HEK293 (cell line): ENCODE results near the gene CEP76.

Experiments used
- BCL11B ChIP-seq: fragments of 450-650 bp; formaldehyde crosslinking; IDR thresholded peaks from 2 replicates; pipeline ENCODE4 v1.5.1; 2016; ENCODE audit warnings: low read depth, missing biosample characterization, missing genetic modification characterization
- GLIS1 ChIP-seq: fragments of 450-650 bp; formaldehyde crosslinking; IDR thresholded peaks from 2 replicates; pipeline ENCODE4 v1.5.1; 2016; ENCODE audit warnings: missing biosample characterization, missing genetic modification characterization
- HOXC10 ChIP-seq: sonication (generic); formaldehyde crosslinking; IDR thresholded peaks from 2 replicates; pipeline ENCODE4 v1.8.1; 2023; ENCODE audit warnings: mild to moderate bottlenecking, missing genetic modification reagents
- IKZF3 ChIP-seq: fragments of 450-650 bp; IDR thresholded peaks from 2 replicates; pipeline ENCODE4 v1.5.0; 2018; ENCODE audit warnings: missing biosample characterization, mild to moderate bottlenecking, missing genetic modification characterization, moderate library complexity
- KLF7 ChIP-seq: fragments of 450-650 bp; formaldehyde crosslinking; IDR thresholded peaks from 2 replicates; pipeline ENCODE4 v1.5.1; 2016; ENCODE audit warnings: missing biosample characterization, missing genetic modification characterization, borderline replicate concordance
- SETDB1 ChIP-seq: IDR thresholded peaks from one replicate; pipeline ENCODE4 v1.6.1; 2017; ENCODE audit warnings: mild to moderate bottlenecking, low read length, moderate library complexity, mixed read lengths; ENCODE audit not compliant: insufficient read length
- WT1 ChIP-seq: fragments of 450-650 bp; formaldehyde crosslinking; IDR thresholded peaks from 2 replicates; pipeline ENCODE4 v1.5.1; 2016; ENCODE audit warnings: missing biosample characterization, missing genetic modification characterization
- YY2 ChIP-seq: fragments of 450-650 bp; formaldehyde crosslinking; IDR thresholded peaks from 2 replicates; pipeline ENCODE4 v1.5.1; 2016; ENCODE audit warnings: missing biosample characterization, missing genetic modification characterization
- ZBTB1 ChIP-seq: fragments of 450-650 bp; formaldehyde crosslinking; IDR thresholded peaks from 2 replicates; pipeline ENCODE4 v1.5.1; 2016; ENCODE audit warnings: missing biosample characterization, missing genetic modification characterization
- ZBTB17 ChIP-seq: fragments of 450-650 bp; formaldehyde crosslinking; IDR thresholded peaks from 2 replicates; pipeline ENCODE4 v1.5.1; 2016; ENCODE audit warnings: missing biosample characterization, missing genetic modification characterization
- ZBTB20 ChIP-seq: fragments of 450-650 bp; formaldehyde crosslinking; IDR thresholded peaks from 2 replicates; pipeline ENCODE4 v1.5.1; 2016; ENCODE audit warnings: missing biosample characterization, missing genetic modification characterization
- ZBTB21 ChIP-seq: fragments of 450-650 bp; formaldehyde crosslinking; IDR thresholded peaks from 2 replicates; pipeline ENCODE4 v1.5.1; 2017; ENCODE audit warnings: missing biosample characterization, missing genetic modification characterization
- ZEB2 ChIP-seq: fragments of 450-650 bp; formaldehyde crosslinking; IDR thresholded peaks from 2 replicates; pipeline ENCODE4 v1.5.1; 2016; ENCODE audit warnings: missing biosample characterization, missing genetic modification characterization
- ZFP3 ChIP-seq: fragments of 450-650 bp; formaldehyde crosslinking; IDR thresholded peaks from 2 replicates; pipeline ENCODE4 v1.5.1; 2016; ENCODE audit warnings: low read depth, missing biosample characterization, missing genetic modification characterization
- ZNF138 ChIP-seq: fragments of 450-650 bp; formaldehyde crosslinking; IDR thresholded peaks from 2 replicates; pipeline ENCODE4 v1.5.1; 2016; ENCODE audit warnings: missing biosample characterization, missing genetic modification characterization, borderline replicate concordance
- ZNF155 ChIP-seq: fragments of 450-650 bp; formaldehyde crosslinking; IDR thresholded peaks from 2 replicates; pipeline ENCODE4 v1.5.1; 2016; ENCODE audit warnings: missing biosample characterization, missing genetic modification characterization
- ZNF16 ChIP-seq: fragments of 450-650 bp; formaldehyde crosslinking; IDR thresholded peaks from 2 replicates; pipeline ENCODE4 v1.5.1; 2016; ENCODE audit warnings: low read depth, missing biosample characterization, missing genetic modification characterization
- ZNF23 ChIP-seq: fragments of 450-650 bp; formaldehyde crosslinking; IDR thresholded peaks from 2 replicates; pipeline ENCODE4 v1.5.1; 2016; ENCODE audit warnings: missing biosample characterization, missing genetic modification characterization, borderline replicate concordance
- ZNF311 ChIP-seq: fragments of 450-650 bp; formaldehyde crosslinking; IDR thresholded peaks from 2 replicates; pipeline ENCODE4 v1.5.1; 2017; ENCODE audit warnings: missing biosample characterization, missing genetic modification characterization, borderline replicate concordance
- ZNF341 ChIP-seq: fragments of 450-650 bp; formaldehyde crosslinking; IDR thresholded peaks from 2 replicates; pipeline ENCODE4; 2016; ENCODE audit warnings: low read depth, missing biosample characterization, missing genetic modification characterization
- ZNF350 ChIP-seq: fragments of 450-650 bp; formaldehyde crosslinking; IDR thresholded peaks from 2 replicates; pipeline ENCODE4 v1.5.0; 2017; ENCODE audit warnings: missing biosample characterization, mild to moderate bottlenecking, missing genetic modification characterization
- ZNF404 ChIP-seq: fragments of 450-650 bp; formaldehyde crosslinking; IDR thresholded peaks from 2 replicates; pipeline ENCODE4 v1.5.1; 2017; ENCODE audit warnings: missing biosample characterization, missing genetic modification characterization
- ZNF426 ChIP-seq: fragments of 450-650 bp; formaldehyde crosslinking; IDR thresholded peaks from 2 replicates; pipeline ENCODE4 v1.5.1; 2017; ENCODE audit warnings: missing biosample characterization, missing genetic modification characterization, mild to moderate bottlenecking, inconsistent platforms, moderate library complexity
- ZNF510 ChIP-seq: fragments of 450-650 bp; formaldehyde crosslinking; IDR thresholded peaks from 2 replicates; pipeline ENCODE4 v1.5.1; 2018; ENCODE audit warnings: mild to moderate bottlenecking, missing genetic modification characterization, missing biosample characterization; ENCODE audit not compliant: insufficient replicate concordance
- ZNF560 ChIP-seq: fragments of 450-650 bp; formaldehyde crosslinking; IDR thresholded peaks from 2 replicates; pipeline ENCODE4 v1.5.1; 2017; ENCODE audit warnings: missing biosample characterization, missing genetic modification characterization, borderline replicate concordance
- ZNF654 ChIP-seq: fragments of 450-650 bp; formaldehyde crosslinking; IDR thresholded peaks from 2 replicates; pipeline ENCODE4 v1.5.1; 2016; ENCODE audit warnings: low read depth, missing biosample characterization, missing genetic modification characterization
- ZNF670 ChIP-seq: fragments of 450-650 bp; formaldehyde crosslinking; IDR thresholded peaks from 2 replicates; pipeline ENCODE4 v1.5.1; 2016; ENCODE audit warnings: missing biosample characterization, missing genetic modification characterization, low read depth
- TF ChIP-seq, protein P1 (sequence below): fragments of 450-650 bp; formaldehyde crosslinking; conservative IDR thresholded peaks from 2 replicates; pipeline ENCODE4 v1.5.1; 2016; ENCODE audit warnings: low read depth, missing biosample characterization, missing genetic modification characterization
- TF ChIP-seq, protein P2 (sequence below): fragments of 450-650 bp; formaldehyde crosslinking; IDR thresholded peaks from 2 replicates; pipeline ENCODE4 v1.5.1; 2016; ENCODE audit warnings: missing biosample characterization, missing genetic modification characterization, borderline replicate concordance
- TF ChIP-seq, protein P3 (sequence below): fragments of 450-650 bp; formaldehyde crosslinking; IDR thresholded peaks from 2 replicates; pipeline ENCODE4 v1.5.1; 2016; ENCODE audit warnings: missing biosample characterization, missing genetic modification characterization
- TF ChIP-seq, protein P4 (sequence below): fragments of 450-650 bp; formaldehyde crosslinking; IDR thresholded peaks from 2 replicates; pipeline ENCODE4 v1.5.1; 2016; ENCODE audit warnings: missing biosample characterization, missing genetic modification characterization
- TF ChIP-seq, protein P5 (sequence below): sonication (generic); formaldehyde crosslinking; IDR thresholded peaks from 2 replicates; pipeline ENCODE4 v1.8.1; 2022; ENCODE audit warnings: mild to moderate bottlenecking, moderate library complexity, missing genetic modification reagents

Gene CEP76

DNA sequence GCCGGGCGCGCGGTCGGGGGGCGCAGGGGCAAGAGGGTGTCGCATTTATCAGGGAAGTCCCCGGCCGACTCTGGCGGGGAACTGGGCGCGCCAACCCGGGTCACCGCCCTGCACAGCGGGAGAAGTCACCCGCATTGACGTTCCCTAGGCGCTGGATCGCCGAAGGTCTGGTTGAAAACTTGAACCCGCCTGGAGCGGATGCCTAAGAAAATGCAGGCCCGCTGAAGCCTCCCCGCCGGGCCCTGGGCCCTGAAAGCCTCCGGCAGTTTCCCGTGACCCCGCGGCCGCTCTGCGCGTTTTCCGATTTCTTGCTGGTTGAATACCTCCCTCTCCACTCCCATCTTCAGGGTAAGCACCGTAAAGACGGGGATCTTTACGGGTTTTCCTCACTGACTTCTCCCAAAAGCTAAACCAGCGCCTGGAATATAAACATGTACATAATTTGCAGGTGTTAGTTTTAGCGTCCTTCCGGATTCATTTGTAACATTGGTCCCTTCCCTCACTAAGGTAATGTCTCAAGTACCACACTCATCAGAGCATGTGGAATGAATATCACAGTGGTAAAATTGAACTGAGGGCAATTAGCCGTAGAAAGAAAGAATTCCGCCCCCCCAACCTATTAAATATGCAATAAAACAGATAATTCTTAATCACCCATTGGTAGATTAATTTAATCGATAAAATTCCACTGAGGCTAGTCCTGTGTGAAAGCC, 43.9 kb downstream of the CEP76 start (continued):
- TF ChIP-seq, protein P1, sequence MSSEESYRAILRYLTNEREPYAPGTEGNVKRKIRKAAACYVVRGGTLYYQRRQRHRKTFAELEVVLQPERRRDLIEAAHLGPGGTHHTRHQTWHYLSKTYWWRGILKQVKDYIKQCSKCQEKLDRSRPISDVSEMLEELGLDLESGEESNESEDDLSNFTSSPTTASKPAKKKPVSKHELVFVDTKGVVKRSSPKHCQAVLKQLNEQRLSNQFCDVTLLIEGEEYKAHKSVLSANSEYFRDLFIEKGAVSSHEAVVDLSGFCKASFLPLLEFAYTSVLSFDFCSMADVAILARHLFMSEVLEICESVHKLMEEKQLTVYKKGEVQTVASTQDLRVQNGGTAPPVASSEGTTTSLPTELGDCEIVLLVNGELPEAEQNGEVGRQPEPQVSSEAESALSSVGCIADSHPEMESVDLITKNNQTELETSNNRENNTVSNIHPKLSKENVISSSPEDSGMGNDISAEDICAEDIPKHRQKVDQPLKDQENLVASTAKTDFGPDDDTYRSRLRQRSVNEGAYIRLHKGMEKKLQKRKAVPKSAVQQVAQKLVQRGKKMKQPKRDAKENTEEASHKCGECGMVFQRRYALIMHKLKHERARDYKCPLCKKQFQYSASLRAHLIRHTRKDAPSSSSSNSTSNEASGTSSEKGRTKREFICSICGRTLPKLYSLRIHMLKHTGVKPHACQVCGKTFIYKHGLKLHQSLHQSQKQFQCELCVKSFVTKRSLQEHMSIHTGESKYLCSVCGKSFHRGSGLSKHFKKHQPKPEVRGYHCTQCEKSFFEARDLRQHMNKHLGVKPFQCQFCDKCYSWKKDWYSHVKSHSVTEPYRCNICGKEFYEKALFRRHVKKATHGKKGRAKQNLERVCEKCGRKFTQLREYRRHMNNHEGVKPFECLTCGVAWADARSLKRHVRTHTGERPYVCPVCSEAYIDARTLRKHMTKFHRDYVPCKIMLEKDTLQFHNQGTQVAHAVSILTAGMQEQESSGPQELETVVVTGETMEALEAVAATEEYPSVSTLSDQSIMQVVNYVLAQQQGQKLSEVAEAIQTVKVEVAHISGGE (tag by site-specific recombination), result no peak
- TF ChIP-seq, protein P2, sequence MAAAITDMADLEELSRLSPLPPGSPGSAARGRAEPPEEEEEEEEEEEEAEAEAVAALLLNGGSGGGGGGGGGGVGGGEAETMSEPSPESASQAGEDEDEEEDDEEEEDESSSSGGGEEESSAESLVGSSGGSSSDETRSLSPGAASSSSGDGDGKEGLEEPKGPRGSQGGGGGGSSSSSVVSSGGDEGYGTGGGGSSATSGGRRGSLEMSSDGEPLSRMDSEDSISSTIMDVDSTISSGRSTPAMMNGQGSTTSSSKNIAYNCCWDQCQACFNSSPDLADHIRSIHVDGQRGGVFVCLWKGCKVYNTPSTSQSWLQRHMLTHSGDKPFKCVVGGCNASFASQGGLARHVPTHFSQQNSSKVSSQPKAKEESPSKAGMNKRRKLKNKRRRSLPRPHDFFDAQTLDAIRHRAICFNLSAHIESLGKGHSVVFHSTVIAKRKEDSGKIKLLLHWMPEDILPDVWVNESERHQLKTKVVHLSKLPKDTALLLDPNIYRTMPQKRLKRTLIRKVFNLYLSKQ, result no peak
- TF ChIP-seq ZNF654 (tag by site-specific recombination) (no peak), ZNF23 (tag by site-specific recombination) (no peak), HOXC10 (CRISPR knock-in tag) (no peak), ZNF138 (no peak), SETDB1 (no peak), ZFP3 (no peak), BCL11B (peak; percentile 82), ZNF404 (tag by site-specific recombination) (no peak), ZBTB21 (tag by site-specific recombination) (no peak), GLIS1 (tag by site-specific recombination) (peak; percentile 70; the same call in 1 of the 2 replicates), ZNF155 (tag by site-specific recombination) (no peak), WT1 (tag by site-specific recombination) (peak; percentile 27; the same call in 1 of the 2 replicates), IKZF3 (0 out of 2 replicates have a peak, but pooled peaks have one; percentile 6), ZNF350 (no peak), KLF7 (tag by site-specific recombination) (peak; percentile 2; the same call in 1 of the 2 replicates), ZNF510 (tag by site-specific recombination) (no peak), YY2 (tag by site-specific recombination) (no peak), ZBTB20 (tag by site-specific recombination) (peak; percentile 74; the same call in 1 of the 2 replicates), ZNF560 (tag by site-specific recombination) (no peak), ZEB2 (0 out of 2 replicates have a peak, but pooled peaks have one; percentile 50), ZBTB1 (tag by site-specific recombination) (no peak), ZNF311 (tag by site-specific recombination) (no peak), ZNF16 (tag by site-specific recombination) (no peak), ZBTB17 (tag by site-specific recombination) (no peak), ZNF426 (tag by site-specific recombination) (no peak), ZNF670 (tag by site-specific recombination) (no peak), ZNF341 (no peak)
- TF ChIP-seq, protein P3, sequence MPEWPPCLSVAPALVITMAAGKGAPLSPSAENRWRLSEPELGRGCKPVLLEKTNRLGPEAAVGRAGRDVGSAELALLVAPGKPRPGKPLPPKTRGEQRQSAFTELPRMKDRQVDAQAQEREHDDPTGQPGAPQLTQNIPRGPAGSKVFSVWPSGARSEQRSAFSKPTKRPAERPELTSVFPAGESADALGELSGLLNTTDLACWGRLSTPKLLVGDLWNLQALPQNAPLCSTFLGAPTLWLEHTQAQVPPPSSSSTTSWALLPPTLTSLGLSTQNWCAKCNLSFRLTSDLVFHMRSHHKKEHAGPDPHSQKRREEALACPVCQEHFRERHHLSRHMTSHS, result no peak
- TF ChIP-seq, protein P4, sequence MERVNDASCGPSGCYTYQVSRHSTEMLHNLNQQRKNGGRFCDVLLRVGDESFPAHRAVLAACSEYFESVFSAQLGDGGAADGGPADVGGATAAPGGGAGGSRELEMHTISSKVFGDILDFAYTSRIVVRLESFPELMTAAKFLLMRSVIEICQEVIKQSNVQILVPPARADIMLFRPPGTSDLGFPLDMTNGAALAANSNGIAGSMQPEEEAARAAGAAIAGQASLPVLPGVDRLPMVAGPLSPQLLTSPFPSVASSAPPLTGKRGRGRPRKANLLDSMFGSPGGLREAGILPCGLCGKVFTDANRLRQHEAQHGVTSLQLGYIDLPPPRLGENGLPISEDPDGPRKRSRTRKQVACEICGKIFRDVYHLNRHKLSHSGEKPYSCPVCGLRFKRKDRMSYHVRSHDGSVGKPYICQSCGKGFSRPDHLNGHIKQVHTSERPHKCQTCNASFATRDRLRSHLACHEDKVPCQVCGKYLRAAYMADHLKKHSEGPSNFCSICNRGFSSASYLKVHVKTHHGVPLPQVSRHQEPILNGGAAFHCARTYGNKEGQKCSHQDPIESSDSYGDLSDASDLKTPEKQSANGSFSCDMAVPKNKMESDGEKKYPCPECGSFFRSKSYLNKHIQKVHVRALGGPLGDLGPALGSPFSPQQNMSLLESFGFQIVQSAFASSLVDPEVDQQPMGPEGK, result 0 out of 2 replicates have a peak, but pooled peaks have one; percentile 42
- TF ChIP-seq, protein P5, sequence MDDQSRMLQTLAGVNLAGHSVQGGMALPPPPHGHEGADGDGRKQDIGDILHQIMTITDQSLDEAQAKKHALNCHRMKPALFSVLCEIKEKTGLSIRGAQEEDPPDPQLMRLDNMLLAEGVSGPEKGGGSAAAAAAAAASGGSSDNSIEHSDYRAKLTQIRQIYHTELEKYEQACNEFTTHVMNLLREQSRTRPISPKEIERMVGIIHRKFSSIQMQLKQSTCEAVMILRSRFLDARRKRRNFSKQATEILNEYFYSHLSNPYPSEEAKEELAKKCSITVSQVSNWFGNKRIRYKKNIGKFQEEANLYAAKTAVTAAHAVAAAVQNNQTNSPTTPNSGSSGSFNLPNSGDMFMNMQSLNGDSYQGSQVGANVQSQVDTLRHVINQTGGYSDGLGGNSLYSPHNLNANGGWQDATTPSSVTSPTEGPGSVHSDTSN (CRISPR knock-in tag), result no peak
